H9 (cell line): ENCODE measurements around the gene CDHR5. TPM values are rescaled to one million over a fixed set of nuclear protein-coding genes. Genes with fewer than 3 reads are reported as not detected.

Source experiments
- DNase-seq: peaks from one replicate; pipeline ENCODE4 v3.0.0-alpha.2; 2017
- H2AFZ ChIP-seq: one replicate; pipeline ENCODE4 v1.6.1; 2013; ENCODE audit warnings: mild to moderate bottlenecking, low read length, control low read depth, moderate library complexity
- H2AK5ac ChIP-seq: 2 replicates; pipeline ENCODE4 v1.6.1; 2013; ENCODE audit warnings: low read length, control low read depth, mixed read lengths; ENCODE audit not compliant: insufficient read length
- H2BK120ac ChIP-seq: one replicate; pipeline ENCODE4 v1.6.1; 2013; ENCODE audit warnings: low read depth, mild to moderate bottlenecking, low read length, control low read depth, inconsistent platforms; ENCODE audit not compliant: poor library complexity, severe bottlenecking
- H2BK12ac ChIP-seq: 2 replicates; pipeline ENCODE4 v1.6.1; 2013; ENCODE audit warnings: low read length, control low read depth, mixed read lengths, low read depth; ENCODE audit not compliant: insufficient read length
- H2BK15ac ChIP-seq: 2 replicates; pipeline ENCODE4 v1.6.1; 2013; ENCODE audit warnings: low read depth, low read length, control low read depth
- H2BK20ac ChIP-seq: one replicate; pipeline ENCODE4 v1.6.1; 2013; ENCODE audit warnings: low read depth, mild to moderate bottlenecking, low read length, control low read depth, inconsistent platforms; ENCODE audit not compliant: poor library complexity, severe bottlenecking
- H2BK5ac ChIP-seq: 2 replicates; pipeline ENCODE4 v1.6.1; 2013; ENCODE audit warnings: low read length, control low read depth, mixed read lengths; ENCODE audit not compliant: insufficient read length
- H3K14ac ChIP-seq: 2 replicates; pipeline ENCODE4 v1.6.1; 2013; ENCODE audit warnings: low read length, control low read depth; ENCODE audit not compliant: insufficient read depth
- H3K18ac ChIP-seq: 2 replicates; pipeline ENCODE4 v1.6.1; 2013; ENCODE audit warnings: low read depth, mild to moderate bottlenecking, mixed read lengths, low read length, control low read depth; ENCODE audit not compliant: insufficient read length
- H3K23ac ChIP-seq: 2 replicates; pipeline ENCODE4 v1.6.1; 2013; ENCODE audit warnings: low read length, control low read depth, mixed read lengths, low read depth; ENCODE audit not compliant: insufficient read length
- H3K23me2 ChIP-seq: 2 replicates; pipeline ENCODE4 v1.6.1; 2013; ENCODE audit warnings: low read depth, mild to moderate bottlenecking, mixed read lengths, low read length, control low read depth; ENCODE audit not compliant: insufficient read length, poor library complexity, severe bottlenecking
- H3K27ac ChIP-seq: 2 replicates; pipeline ENCODE4 v1.5.1; 2013; ENCODE audit warnings: low read length, control low read depth, mixed read lengths, low read depth; ENCODE audit not compliant: insufficient read length
- H3K27me3 ChIP-seq: 2 replicates; pipeline ENCODE4 v1.6.1; 2013; ENCODE audit warnings: low read length, control low read depth, inconsistent platforms; ENCODE audit not compliant: insufficient read depth
- H3K4ac ChIP-seq: 2 replicates; pipeline ENCODE4 v1.6.1; 2013; ENCODE audit warnings: low read depth, mild to moderate bottlenecking, control low read depth, inconsistent platforms, low read length, moderate library complexity
- H3K4me1 ChIP-seq: 2 replicates; pipeline ENCODE4 v1.6.1; 2013; ENCODE audit warnings: low read length, control low read depth, inconsistent platforms; ENCODE audit not compliant: insufficient read depth
- H3K4me2 ChIP-seq: 2 replicates; pipeline ENCODE4 v1.6.1; 2013; ENCODE audit warnings: low read length, control low read depth, mixed read lengths; ENCODE audit not compliant: insufficient read length, insufficient read depth
- H3K56ac ChIP-seq: 2 replicates; pipeline ENCODE4 v1.6.1; 2013; ENCODE audit warnings: low read depth, mild to moderate bottlenecking, mixed read lengths, low read length, control low read depth; ENCODE audit not compliant: insufficient read length
- H3K79me1 ChIP-seq: 2 replicates; pipeline ENCODE4 v1.6.1; 2013; ENCODE audit warnings: low read depth, mild to moderate bottlenecking, moderate library complexity, low read length, control low read depth, inconsistent platforms; ENCODE audit not compliant: insufficient read depth, poor library complexity, severe bottlenecking
- H3K79me2 ChIP-seq: 2 replicates; pipeline ENCODE4 v1.6.1; 2013; ENCODE audit warnings: low read length, control low read depth, inconsistent platforms; ENCODE audit not compliant: insufficient read depth
- H3K9ac ChIP-seq: 2 replicates; pipeline ENCODE4 v1.6.1; 2013; ENCODE audit warnings: low read length, control low read depth, mixed read lengths; ENCODE audit not compliant: insufficient read length; ENCODE audit errors: extremely low read depth
- H3K9me3 ChIP-seq: one replicate; pipeline ENCODE4 v1.6.1; 2013; ENCODE audit warnings: low read depth, low read length, inconsistent platforms; ENCODE audit not compliant: control insufficient read depth
- H3T11ph ChIP-seq: one replicate; pipeline ENCODE4 v1.6.1; 2013; ENCODE audit warnings: mild to moderate bottlenecking, low read length, control low read depth, inconsistent platforms
- H4K20me1 ChIP-seq: one replicate; pipeline ENCODE4 v1.6.1; 2013; ENCODE audit not compliant: control insufficient read depth, insufficient read length, insufficient read depth
- H4K5ac ChIP-seq: 2 replicates; pipeline ENCODE4 v1.6.1; 2013; ENCODE audit warnings: low read depth, mild to moderate bottlenecking, mixed read lengths, low read length, control low read depth; ENCODE audit not compliant: insufficient read length
- H4K8ac ChIP-seq: replicated peaks from 2 replicates; pipeline ENCODE4 v1.6.1; 2013; ENCODE audit warnings: low read length, control low read depth, mixed read lengths, low read depth; ENCODE audit not compliant: insufficient read length
- H4K91ac ChIP-seq: 2 replicates; pipeline ENCODE4 v1.6.1; 2013; ENCODE audit warnings: low read depth, mild to moderate bottlenecking, moderate library complexity, mixed read lengths, low read length, control low read depth; ENCODE audit not compliant: insufficient read length
- H3K27ac Mint-ChIP-seq, 3 experiments: 2 replicates in 2 of 3; 3 replicates in 1 of 3; pipeline ENCODE4 v1.8.0; 2020 to 2021; ENCODE audit warnings: mixed read lengths in 3 of 3, mild to moderate bottlenecking in 1 of 3, moderate library complexity in 1 of 3
- H3K27me3 Mint-ChIP-seq: 2 replicates; pipeline ENCODE4 v1.8.0; 2021; ENCODE audit warnings: low read depth, mild to moderate bottlenecking, moderate library complexity, mixed read lengths
- H3K36me3 Mint-ChIP-seq, 3 experiments: 2 replicates in 2 of 3; 3 replicates in 1 of 3; pipeline ENCODE4 v1.8.0; 2020 to 2021; ENCODE audit warnings: low read depth in 3 of 3, mixed read lengths in 3 of 3; ENCODE audit not compliant: insufficient read depth in 1 of 3
- H3K4me1 Mint-ChIP-seq, 2 experiments: 2 replicates each; pipeline ENCODE4 v1.8.0; 2020; ENCODE audit warnings: mixed read lengths in 2 of 2
- H3K4me3 Mint-ChIP-seq, 2 experiments: 2 replicates in 1 of 2; 3 replicates in 1 of 2; pipeline ENCODE4 v1.8.0; 2020 to 2021; ENCODE audit warnings: mild to moderate bottlenecking in 2 of 2, mixed read lengths in 2 of 2, moderate library complexity in 1 of 2
- H3K9me3 Mint-ChIP-seq, 2 experiments: 2 replicates in 1 of 2; 3 replicates in 1 of 2; pipeline ENCODE4 v1.8.0; 2020; ENCODE audit warnings: mild to moderate bottlenecking in 2 of 2, mixed read lengths in 2 of 2, moderate library complexity in 1 of 2
- CTCF ChIP-seq: fragments of 200-600 bp; sonication (generic); conservative IDR thresholded peaks from 3 replicates; pipeline ENCODE4 v1.8.0; 2021; ENCODE audit warnings: antibody characterized with exemption, mild to moderate bottlenecking
- WGBS: extraction: QIAGEN DNeasy Blood & Tissue Kit; methylation state at CpG from one replicate; pipeline ENCODE4 v1.1.7; 2013; ENCODE audit warnings: missing lambda C conversion rate, low lambda C conversion rate, mixed read lengths; ENCODE audit not compliant: insufficient read length; ENCODE audit errors: extremely low coverage; 5-methylcytosine and 5-hydroxymethylcytosine counted together
- total RNA-seq: library from RNA; stranded (reverse); gene quantifications from 2 replicates; pipeline ENCODE4 v1.2.1, GENCODE V29; 2021

The CDHR5 gene
- total RNA-seq, 1 experiment from 2014 or later, result not detected

DNA sequence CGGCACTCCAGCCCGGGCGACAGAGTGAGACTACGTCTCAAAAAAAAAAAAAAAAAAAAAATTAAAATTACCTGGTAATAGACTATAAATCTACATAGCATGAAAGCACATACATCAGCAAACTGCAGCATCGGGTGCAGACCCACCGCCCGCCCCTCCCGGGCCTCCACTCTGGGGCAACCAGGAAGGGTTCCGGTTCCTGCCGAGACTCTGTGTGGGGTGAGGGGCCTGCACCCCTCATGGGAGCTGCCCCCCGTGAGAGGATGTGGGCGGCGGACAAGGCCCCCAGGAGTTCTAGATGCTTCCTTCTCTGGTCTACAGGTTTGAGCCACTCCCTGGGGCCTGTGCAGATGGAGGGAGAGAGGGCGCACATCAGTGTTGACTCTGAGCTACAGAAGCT lies 21.5 kb upstream of the CDHR5 start:
- Histone ChIP-seq H3K79me2 (no peaks in the 10 kb centered on the region), H2AK5ac (no peak overlapping the region), H3K4me2 (no peak overlapping the region), H3K14ac (no peak overlapping the region; the same call in 1 of the 2 replicates), H4K5ac (no peak overlapping the region), H3K9me3 (no peaks in the 10 kb centered on the region), H3K27ac (no peak overlapping the region), H4K8ac (no peak overlapping the region), H2AFZ (no peak overlapping the region), H3K9ac (no peak overlapping the region), H2BK5ac (no peak overlapping the region), H3K79me1 (no peaks in the 10 kb centered on the region), H3K23me2 (no peaks in the 10 kb centered on the region), H3K18ac (no peak overlapping the region), H4K20me1 (no peaks in the 10 kb centered on the region), H2BK15ac (no peak overlapping the region), H3K27me3 (no peaks in the 10 kb centered on the region), H3K23ac (no peak overlapping the region), H2BK120ac (no peak overlapping the region), H4K91ac (no peak overlapping the region), H3T11ph (no peak overlapping the region), H2BK20ac (no peak overlapping the region), H3K4ac (no peak overlapping the region), H3K4me1 (no peaks in the 10 kb centered on the region), H2BK12ac (no peak overlapping the region), H3K56ac (no peak overlapping the region)
- WGBS, result no CpG with 5 or more reads among the region's 14 CpGs
- Mint-ChIP-seq H3K27me3 (no peaks in the 10 kb centered on the region), H3K4me1 (peaks cover 2% of the 10 kb centered on the region in 2 experiments; a peak in 1 of 4 replicates), H3K9me3 (no peaks in the 10 kb centered on the region), H3K4me3 (no peak overlapping the region), H3K27ac (no peak overlapping the region), H3K36me3 (peaks cover 7 to 51% (median 30%) of the 10 kb centered on the region in 3 experiments)
- no peak for TF ChIP-seq CTCF
- DNase-seq, result no peak
